CD14-positive monocyte (primary cell): ENCODE data around the gene MIPOL1. TPM values are rescaled to one million over a fixed set of nuclear protein-coding genes. Genes with fewer than 3 reads are reported as not detected.

Experiments used
- DNase-seq, 3 donors: peaks; one replicate each; pipeline ENCODE4 v3.0.0-alpha.2; 2011 to 2022
- H2AFZ ChIP-seq: 2 replicates; pipeline ENCODE4 v1.6.0; 2012; ENCODE audit warnings: mild to moderate bottlenecking, low read depth, low read length, inconsistent platforms; ENCODE audit not compliant: insufficient read depth, poor library complexity, severe bottlenecking
- H3K27ac ChIP-seq, 2 donors: 1 replicate in 1 of 2; 2 replicates in 1 of 2; pipeline ENCODE4 v1.5.1; 2012 to 2013; ENCODE audit warnings: low read length in 2 of 2, control low read depth in 1 of 2, inconsistent platforms in 1 of 2, low read depth in 1 of 2, mild to moderate bottlenecking in 1 of 2
- H3K27me3 ChIP-seq, 2 donors: one replicate each; pipeline versions ENCODE4 v1.6.0 to v1.6.1; 2011 to 2013; ENCODE audit warnings: low read length in 2 of 2; ENCODE audit not compliant: control insufficient read depth in 2 of 2, insufficient read depth in 2 of 2
- H3K36me3 ChIP-seq, 2 donors: replicated peaks in 1 of 2; 1 replicate in 1 of 2; 2 replicates in 1 of 2; pipeline versions ENCODE4 v1.5.1 to v1.6.1; 2012 to 2013; ENCODE audit warnings: low read length in 2 of 2, control low read depth in 1 of 2, inconsistent platforms in 1 of 2, mild to moderate bottlenecking in 1 of 2; ENCODE audit not compliant: insufficient read depth in 2 of 2, control insufficient read depth in 1 of 2
- H3K4me1 ChIP-seq, 2 donors: 1 replicate in 1 of 2; 2 replicates in 1 of 2; pipeline versions ENCODE4 v1.5.1 to v1.6.1; 2012 to 2013; ENCODE audit warnings: low read length in 2 of 2, control low read depth in 1 of 2, inconsistent platforms in 1 of 2, mild to moderate bottlenecking in 1 of 2, moderate library complexity in 1 of 2; ENCODE audit not compliant: insufficient read depth in 2 of 2, control insufficient read depth in 1 of 2
- H3K4me2 ChIP-seq: replicated peaks from 2 replicates; pipeline ENCODE3; 2012; ENCODE audit warnings: low read length, moderate library complexity, mild to moderate bottlenecking; ENCODE audit not compliant: poor library complexity, severe bottlenecking; ENCODE audit errors: extremely low read depth
- H3K4me3 ChIP-seq, 3 experiments: fragments of 200-600 bp in 1 of 3; sonication (generic) in 1 of 3; replicated peaks in 1 of 3; 1 replicate in 2 of 3; 2 replicates in 1 of 3; pipeline ENCODE4 v1.5.1; 2011 to 2013; ENCODE audit warnings: low read length in 3 of 3, mild to moderate bottlenecking in 3 of 3, control low read depth in 2 of 3, low read depth in 2 of 3, inconsistent platforms in 1 of 3, moderate library complexity in 1 of 3
- H3K79me2 ChIP-seq: 2 replicates; pipeline ENCODE4 v1.6.0; 2012; ENCODE audit warnings: mild to moderate bottlenecking, control low read depth, inconsistent platforms, low read length, moderate library complexity; ENCODE audit not compliant: insufficient read depth
- H3K9ac ChIP-seq: 2 replicates; pipeline ENCODE4 v1.6.0; 2017; ENCODE audit warnings: low read length, mild to moderate bottlenecking; ENCODE audit not compliant: insufficient read depth, poor library complexity, severe bottlenecking
- H3K9me3 ChIP-seq, 2 donors: replicated peaks in 1 of 2; 1 replicate in 1 of 2; 2 replicates in 1 of 2; pipeline versions ENCODE4 v1.5.1 to v1.6.1; 2012 to 2013; ENCODE audit warnings: low read length in 2 of 2, control low read depth in 1 of 2; ENCODE audit not compliant: control insufficient read depth in 1 of 2, insufficient read depth in 1 of 2
- H4K20me1 ChIP-seq: 2 replicates; pipeline ENCODE4 v1.6.0; 2012; ENCODE audit warnings: mild to moderate bottlenecking, low read length, control low read depth, moderate library complexity; ENCODE audit not compliant: insufficient read depth
- H3K27ac Mint-ChIP-seq, 7 donors: one replicate each; pipeline ENCODE4 v1.8.0; 2020; ENCODE audit warnings: mild to moderate bottlenecking in 7 of 7, mixed read lengths in 7 of 7, moderate library complexity in 6 of 7, inconsistent platforms in 2 of 7
- H3K27me3 Mint-ChIP-seq, 3 donors: one replicate each; pipeline ENCODE4 v1.8.0; 2021 to 2022; ENCODE audit warnings: low read depth in 3 of 3, mild to moderate bottlenecking in 3 of 3, mixed read lengths in 3 of 3, moderate library complexity in 3 of 3, inconsistent platforms in 1 of 3
- H3K36me3 Mint-ChIP-seq, 2 donors: one replicate each; pipeline ENCODE4 v1.8.0; 2020; ENCODE audit warnings: mixed read lengths in 2 of 2, inconsistent platforms in 1 of 2, mild to moderate bottlenecking in 1 of 2
- H3K4me1 Mint-ChIP-seq: one replicate; pipeline ENCODE4 v1.8.0; 2020; ENCODE audit warnings: mild to moderate bottlenecking, mixed read lengths
- H3K4me3 Mint-ChIP-seq, 2 donors: one replicate each; pipeline ENCODE4 v1.8.0; 2020; ENCODE audit warnings: mild to moderate bottlenecking in 2 of 2, mixed read lengths in 2 of 2, moderate library complexity in 1 of 2
- H3K9me3 Mint-ChIP-seq, 7 donors: one replicate each; pipeline ENCODE4 v1.8.0; 2020 to 2022; ENCODE audit warnings: mixed read lengths in 7 of 7, mild to moderate bottlenecking in 6 of 7, moderate library complexity in 6 of 7, inconsistent platforms in 2 of 7
- CTCF ChIP-seq: fragments of 200-600 bp; IDR thresholded peaks from one replicate; pipeline ENCODE4 v1.8.0; 2022; ENCODE audit warnings: antibody characterized with exemption, mild to moderate bottlenecking
- WGBS: methylation state at CpG from one replicate; pipeline ENCODE4 v1.1.5; 2013; ENCODE audit warnings: missing lambda C conversion rate; ENCODE audit not compliant: insufficient coverage; 5-methylcytosine and 5-hydroxymethylcytosine counted together
- intact Hi-C, 2 donors: fragments of 100-400 bp; cut with micrococcal nuclease; formaldehyde crosslinking; loops; one replicate each; pipeline versions ENCODE4 v1.15.0 to v1.15.1; 2023
- polyA plus RNA-seq, 3 donors: library from polyadenylated mRNA; depleted of rRNA in 1 of 3; unstranded in 2 of 3; stranded (reverse) in 1 of 3; fragments of 300-500 nt in 2 of 3; fragments of >200 nt in 1 of 3; fragmentation: Illumina TruSeq in 2 of 3; gene quantifications; 1 replicate in 2 of 3; 2 replicates in 1 of 3; pipeline ENCODE4 v1.2.3, GENCODE V29; 2012 to 2021

Gene MIPOL1
- polyA plus RNA-seq, 3 donors = not detected

DNA sequence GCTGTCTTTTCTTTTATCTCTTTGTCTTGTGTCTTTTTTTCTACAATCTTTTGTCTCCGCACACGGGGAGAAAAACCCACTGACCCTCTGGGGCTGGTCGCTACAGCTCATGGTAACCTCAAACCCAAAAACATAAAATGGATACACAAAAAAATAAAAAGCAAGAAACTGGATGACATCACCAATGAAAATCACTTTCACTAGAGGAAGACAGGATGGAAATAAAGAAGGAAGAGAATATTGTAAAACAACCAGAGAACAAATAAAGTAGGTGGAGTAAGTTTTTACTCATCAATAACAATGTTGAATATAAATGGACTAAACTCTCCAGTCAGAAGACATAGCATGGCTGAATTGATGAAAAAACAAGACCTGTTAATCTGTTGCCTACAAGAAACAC, 17.6 kb downstream of the MIPOL1 start:
- intact Hi-C loops = no loop called here

GRCh38 chr14:37221073-37221472, 23.3 kb downstream of the MIPOL1 start:
- Mint-ChIP-seq H3K27ac (no peak overlapping the region), H3K9me3 (peaks cover 11 to 26% (median 21%) of the 10 kb centered on the region in 7 donors), H3K27me3 (peaks cover 0 to 2% (median 0%) of the 10 kb centered on the region in 3 donors), H3K36me3 (no peaks in the 10 kb centered on the region), H3K4me3 (no peak overlapping the region), H3K4me1 (no peaks in the 10 kb centered on the region)
- H3K4me2 ChIP-seq = no peak overlapping the region
- H3K4me1 ChIP-seq = no peaks in the 10 kb centered on the region
- no peaks in the 10 kb centered on the region for H3K36me3 ChIP-seq
- DNase-seq = no peak
- no peaks in the 10 kb centered on the region for H3K27me3 ChIP-seq
- no peak overlapping the region for H2AFZ ChIP-seq
- WGBS = 100% methylated on average over 1 of the region's 3 CpGs
- no peak for TF ChIP-seq CTCF
- no peaks in the 10 kb centered on the region for H4K20me1 ChIP-seq
- intact Hi-C loops = no loop called here
- H3K9me3 ChIP-seq = peaks cover 14 to 25% of the 10 kb centered on the region in 2 donors
- no peak overlapping the region for H3K4me3 ChIP-seq
- no peak overlapping the region for H3K27ac ChIP-seq
- H3K9ac ChIP-seq = no peak overlapping the region
- H3K79me2 ChIP-seq = no peaks in the 10 kb centered on the region

More for the DNA sequence above, 17.6 kb downstream of the MIPOL1 start:
- Histone ChIP-seq H4K20me1 (no peaks in the 10 kb centered on the region), H3K4me1 (no peaks in the 10 kb centered on the region), H3K79me2 (no peaks in the 10 kb centered on the region), H3K9me3 (peaks cover 0 to 20% of the 10 kb centered on the region in 2 donors), H3K36me3 (no peaks in the 10 kb centered on the region), H3K9ac (no peak overlapping the region), H2AFZ (no peak overlapping the region), H3K27me3 (no peaks in the 10 kb centered on the region), H3K27ac (no peak overlapping the region), H3K4me3 (no peak overlapping the region), H3K4me2 (no peak overlapping the region)
- no peak for DNase-seq
- peaks cover 6 to 26% (median 17%) of the 10 kb centered on the region in 7 donors for H3K9me3 Mint-ChIP-seq
- H3K27ac Mint-ChIP-seq = no peak overlapping the region
- no peaks in the 10 kb centered on the region for H3K4me1 Mint-ChIP-seq
- peaks cover 0 to 6% (median 0%) of the 10 kb centered on the region in 3 donors for H3K27me3 Mint-ChIP-seq
- no peak for TF ChIP-seq CTCF
- WGBS = no CpG with 5 or more reads among the region's 3 CpGs
- H3K4me3 Mint-ChIP-seq = no peak overlapping the region
- H3K36me3 Mint-ChIP-seq = no peaks in the 10 kb centered on the region
